Stomach (tissue), 4 donors: ENCODE data around the gene GRAMD4.

Experiments
- POLR2A ChIP-seq, 4 donors: fragments of 450-650 bp; IDR thresholded peaks; one replicate each; pipeline ENCODE4 v1.6.1; 2016; ENCODE audit warnings: antibody characterized with exemption in 4 of 4, control low read depth in 2 of 4, mild to moderate bottlenecking in 1 of 4, moderate library complexity in 1 of 4
- TF ChIP-seq, protein P1 (sequence below), 7 experiments: fragments of 450-650 bp in 4 of 7; fragments of 200-600 bp in 3 of 7; sonication (generic) in 3 of 7; IDR thresholded peaks; one replicate each; pipeline ENCODE4 v1.5.1; 2016 to 2019; ENCODE audit warnings: antibody characterized with exemption in 7 of 7, control low read depth in 2 of 7, mild to moderate bottlenecking in 1 of 7

DNA sequence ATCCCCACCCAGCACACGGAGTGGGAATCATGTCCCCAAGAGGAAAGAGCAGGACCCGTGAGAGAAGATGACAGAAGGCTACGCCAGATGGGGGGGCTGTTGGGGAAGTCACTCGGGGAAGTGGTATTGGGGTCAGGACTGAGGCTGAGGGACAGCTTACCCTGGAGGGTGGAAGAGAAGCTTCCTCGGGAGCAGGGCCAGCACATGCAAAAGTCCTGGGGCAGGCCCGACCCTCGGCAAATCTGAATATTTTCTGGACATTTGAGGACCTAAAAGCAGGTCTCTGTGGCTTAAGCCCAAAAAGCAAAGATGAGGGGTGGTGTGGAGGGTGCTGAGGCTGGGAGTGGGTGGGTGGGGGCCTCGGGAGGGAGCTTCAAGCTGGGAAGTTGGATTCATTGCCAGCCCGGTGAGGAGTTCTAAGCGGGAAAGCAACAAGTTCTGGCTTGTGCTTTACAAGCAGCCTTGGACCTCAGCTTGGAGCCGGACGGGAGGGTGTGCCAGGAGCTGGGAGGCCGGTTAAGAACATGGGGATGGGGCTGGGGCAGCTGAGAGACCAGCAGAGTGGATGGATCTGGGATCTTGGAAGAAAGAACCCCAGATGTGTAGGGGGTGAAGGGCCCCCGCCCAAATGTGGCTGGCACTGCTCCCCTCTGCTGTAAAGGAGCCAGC, 34.9 kb downstream of the GRAMD4 start:
- TF ChIP-seq, protein P1, sequence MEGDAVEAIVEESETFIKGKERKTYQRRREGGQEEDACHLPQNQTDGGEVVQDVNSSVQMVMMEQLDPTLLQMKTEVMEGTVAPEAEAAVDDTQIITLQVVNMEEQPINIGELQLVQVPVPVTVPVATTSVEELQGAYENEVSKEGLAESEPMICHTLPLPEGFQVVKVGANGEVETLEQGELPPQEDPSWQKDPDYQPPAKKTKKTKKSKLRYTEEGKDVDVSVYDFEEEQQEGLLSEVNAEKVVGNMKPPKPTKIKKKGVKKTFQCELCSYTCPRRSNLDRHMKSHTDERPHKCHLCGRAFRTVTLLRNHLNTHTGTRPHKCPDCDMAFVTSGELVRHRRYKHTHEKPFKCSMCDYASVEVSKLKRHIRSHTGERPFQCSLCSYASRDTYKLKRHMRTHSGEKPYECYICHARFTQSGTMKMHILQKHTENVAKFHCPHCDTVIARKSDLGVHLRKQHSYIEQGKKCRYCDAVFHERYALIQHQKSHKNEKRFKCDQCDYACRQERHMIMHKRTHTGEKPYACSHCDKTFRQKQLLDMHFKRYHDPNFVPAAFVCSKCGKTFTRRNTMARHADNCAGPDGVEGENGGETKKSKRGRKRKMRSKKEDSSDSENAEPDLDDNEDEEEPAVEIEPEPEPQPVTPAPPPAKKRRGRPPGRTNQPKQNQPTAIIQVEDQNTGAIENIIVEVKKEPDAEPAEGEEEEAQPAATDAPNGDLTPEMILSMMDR (IDR thresholded peaks at IDR 0.05) = no peak
- no peak for TF ChIP-seq POLR2A (IDR thresholded peaks at IDR 0.05)
